Subcutaneous abdominal adipose tissue (tissue), 5 donors: ENCODE data around the gene IL12RB2.

Experiments used
- H3K27ac ChIP-seq: one replicate; pipeline ENCODE4 v1.7.0; 2013; ENCODE audit warnings: low read depth, mild to moderate bottlenecking, inconsistent platforms, low read length, moderate library complexity
- H3K27me3 ChIP-seq, 5 donors: one replicate each; pipeline ENCODE4 v1.7.0; 2013; ENCODE audit warnings: low read length in 5 of 5, inconsistent platforms in 1 of 5; ENCODE audit not compliant: control insufficient read depth in 5 of 5, insufficient read depth in 4 of 5
- H3K36me3 ChIP-seq, 5 donors: one replicate each; pipeline ENCODE4 v1.7.0; 2013; ENCODE audit warnings: low read length in 5 of 5; ENCODE audit not compliant: control insufficient read depth in 5 of 5, insufficient read depth in 5 of 5
- H3K4me1 ChIP-seq, 5 donors: one replicate each; pipeline ENCODE4 v1.7.0; 2013; ENCODE audit warnings: low read length in 5 of 5, mild to moderate bottlenecking in 3 of 5, moderate library complexity in 1 of 5; ENCODE audit not compliant: control insufficient read depth in 5 of 5, insufficient read depth in 5 of 5
- H3K4me3 ChIP-seq, 5 donors: one replicate each; pipeline ENCODE4 v1.7.0; 2013; ENCODE audit warnings: low read length in 5 of 5, low read depth in 1 of 5
- H3K9ac ChIP-seq, 5 donors: one replicate each; pipeline ENCODE4 v1.7.0; 2013; ENCODE audit warnings: low read length in 5 of 5, mild to moderate bottlenecking in 4 of 5, moderate library complexity in 3 of 5
- H3K9me3 ChIP-seq, 5 donors: one replicate each; pipeline ENCODE4 v1.7.0; 2013; ENCODE audit warnings: low read length in 5 of 5; ENCODE audit not compliant: control insufficient read depth in 5 of 5
- donor health status: healthy.
- donor health status: healthy.
- donor health status: healthy.
- donor health status: healthy.
- donor health status: healthy.

IL12RB2 gene

DNA sequence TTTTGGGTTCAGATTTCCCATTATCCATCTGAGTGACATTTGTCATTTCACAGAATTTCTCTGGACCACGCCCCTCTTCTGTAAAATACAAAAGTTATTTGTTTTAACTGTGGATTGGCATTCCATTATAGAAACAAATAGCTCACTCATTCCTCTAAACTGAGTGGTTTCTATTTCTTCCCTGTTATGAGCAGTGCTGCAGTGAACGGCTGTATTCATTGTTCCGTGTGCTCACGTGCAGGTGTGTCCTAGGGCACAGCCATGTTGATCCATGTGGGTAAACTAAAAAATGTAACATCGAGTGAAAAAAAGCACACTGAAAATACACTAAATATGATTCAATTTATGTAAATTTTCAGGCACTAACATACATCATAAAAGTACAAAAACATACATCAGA is 27.0 kb upstream of the IL12RB2 start:
- H3K27me3 ChIP-seq, result no peaks in the 10 kb centered on the region
- no peak overlapping the region for H3K9ac ChIP-seq
- no peak overlapping the region for H3K4me3 ChIP-seq
- H3K4me1 ChIP-seq, result no peaks in the 10 kb centered on the region
- H3K27ac ChIP-seq, result no peak overlapping the region
- H3K9me3 ChIP-seq, result no peaks in the 10 kb centered on the region
- H3K36me3 ChIP-seq, result no peaks in the 10 kb centered on the region

DNA sequence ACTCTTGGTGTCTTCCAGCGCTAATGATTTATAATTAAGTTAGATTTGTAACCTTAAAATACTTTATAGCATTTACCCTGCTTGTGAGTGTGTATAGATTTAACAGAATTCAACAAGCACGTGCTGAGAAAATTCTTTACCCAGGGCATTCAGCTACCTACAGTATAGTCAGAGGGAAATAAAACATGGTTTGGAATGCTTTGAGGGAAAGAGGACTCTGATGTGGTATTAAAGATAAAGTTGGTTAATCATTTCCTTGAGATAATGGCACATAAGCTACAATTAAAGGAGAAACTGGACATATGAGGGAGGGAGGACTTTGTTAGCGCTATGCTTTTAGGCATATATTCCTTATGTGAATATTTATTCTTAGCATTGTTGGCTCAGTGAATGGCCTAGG is 26.4 kb upstream of the IL12RB2 start:
- Histone ChIP-seq H3K4me1 (no peaks in the 10 kb centered on the region), H3K9me3 (no peaks in the 10 kb centered on the region), H3K9ac (no peak overlapping the region), H3K4me3 (no peak overlapping the region), H3K27me3 (no peaks in the 10 kb centered on the region), H3K36me3 (no peaks in the 10 kb centered on the region), H3K27ac (no peak overlapping the region)

DNA sequence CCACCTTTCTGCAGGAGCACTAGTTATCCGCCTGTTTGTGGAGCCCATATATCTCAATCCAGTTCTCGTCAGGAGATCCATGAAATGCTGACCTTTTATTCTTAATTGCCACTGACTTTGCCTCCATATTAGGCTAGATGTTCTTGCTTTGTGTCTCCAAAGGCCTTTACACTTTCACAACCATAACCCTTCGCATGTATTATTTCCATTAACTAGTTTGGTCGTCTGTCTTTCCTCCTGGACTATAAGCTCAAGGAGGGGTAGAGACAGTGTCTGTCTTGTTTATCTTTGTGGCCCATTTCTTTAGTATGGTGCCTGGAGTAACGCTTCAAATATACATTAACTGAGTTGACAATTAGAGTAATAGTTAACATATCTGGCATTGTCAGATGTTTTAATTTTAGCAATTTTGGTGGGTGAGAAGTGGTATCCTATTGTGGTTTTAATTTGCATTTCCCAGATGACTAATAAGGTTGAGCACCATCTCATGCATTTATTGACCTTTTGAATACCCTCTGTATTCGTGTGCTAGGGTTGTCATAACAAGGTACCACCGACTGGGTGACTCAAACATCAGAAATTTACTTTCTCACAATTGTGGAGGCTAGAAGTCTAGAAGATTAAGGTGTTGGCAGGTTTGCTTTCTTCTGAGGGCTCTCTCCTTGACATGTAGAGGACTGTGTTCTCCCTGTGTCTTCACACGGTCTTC is 21.7 kb upstream of the IL12RB2 start:
- Histone ChIP-seq H3K27me3 (no peaks in the 10 kb centered on the region), H3K27ac (no peak overlapping the region), H3K4me3 (no peak overlapping the region), H3K36me3 (no peaks in the 10 kb centered on the region), H3K9me3 (no peaks in the 10 kb centered on the region), H3K9ac (no peak overlapping the region), H3K4me1 (no peaks in the 10 kb centered on the region)

DNA sequence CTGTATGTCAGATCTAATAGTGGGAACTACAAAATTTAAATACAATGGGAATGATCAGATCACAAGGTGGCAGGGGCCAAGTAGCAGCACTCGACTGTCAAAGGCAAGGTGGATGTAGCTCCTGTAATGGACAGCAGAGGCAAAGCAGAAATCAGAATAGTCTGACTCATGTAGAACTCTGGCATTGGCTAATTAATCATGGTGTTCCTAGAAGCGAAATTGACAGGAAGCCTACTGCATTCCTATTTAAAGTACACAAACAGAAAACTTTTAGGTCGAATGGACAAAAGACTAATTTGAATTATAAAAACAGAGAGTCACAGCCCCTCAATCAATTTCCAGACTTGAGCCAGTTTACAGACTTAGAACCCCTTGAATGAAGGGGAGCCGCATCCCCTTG is 17.4 kb upstream of the IL12RB2 start:
- Histone ChIP-seq H3K4me1 (no peaks in the 10 kb centered on the region), H3K36me3 (no peaks in the 10 kb centered on the region), H3K4me3 (no peak overlapping the region)

DNA sequence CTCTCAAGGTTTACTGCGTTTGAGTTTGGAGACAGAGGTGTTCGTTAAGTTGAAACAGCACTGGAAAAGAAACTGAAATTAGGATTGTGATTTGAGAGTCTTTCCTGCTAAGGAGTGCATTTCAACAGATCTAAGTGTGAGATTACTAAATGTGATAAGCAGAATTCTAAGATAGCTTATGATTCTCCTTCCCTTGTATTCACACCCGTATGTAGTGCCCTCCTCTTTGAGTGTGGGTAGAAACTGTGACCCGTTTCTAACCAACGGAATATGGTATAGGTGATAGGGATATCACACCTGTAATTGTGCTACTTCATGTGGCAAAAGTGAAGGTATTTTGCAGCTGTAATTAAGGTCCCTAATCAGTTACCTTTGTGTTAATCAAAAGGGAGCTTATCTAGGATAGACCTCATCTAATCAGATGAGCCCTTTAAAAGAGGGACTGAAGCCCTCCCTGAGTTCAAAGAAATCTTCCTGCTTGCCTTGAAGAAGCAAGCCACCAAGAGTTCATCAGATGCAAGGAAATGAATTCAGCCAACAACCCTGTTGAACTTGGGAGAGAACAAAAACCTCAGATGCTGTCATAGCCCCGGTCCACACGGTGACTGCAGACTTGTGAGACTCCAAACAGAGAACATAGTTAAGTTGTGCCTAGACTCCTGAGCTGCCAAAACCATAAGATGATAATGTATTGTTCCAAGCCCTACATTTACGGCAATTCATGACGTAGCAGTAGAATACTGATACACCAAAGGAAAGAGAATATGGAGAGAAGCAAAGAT is 12.6 kb upstream of the IL12RB2 start:
- no peaks in the 10 kb centered on the region for H3K27me3 ChIP-seq
- H3K27ac ChIP-seq, result no peak overlapping the region
- no peak overlapping the region for H3K9ac ChIP-seq
- no peaks in the 10 kb centered on the region for H3K4me1 ChIP-seq
- no peak overlapping the region for H3K4me3 ChIP-seq
- H3K36me3 ChIP-seq, result no peaks in the 10 kb centered on the region
- H3K9me3 ChIP-seq, result peaks cover 0 to 5% (median 0%) of the 10 kb centered on the region in 5 donors

More for the DNA sequence above, 17.4 kb upstream of the IL12RB2 start:
- Histone ChIP-seq H3K9me3 (peaks cover 0 to 5% (median 0%) of the 10 kb centered on the region in 5 donors), H3K9ac (no peak overlapping the region), H3K27me3 (no peaks in the 10 kb centered on the region), H3K27ac (no peak overlapping the region)

DNA sequence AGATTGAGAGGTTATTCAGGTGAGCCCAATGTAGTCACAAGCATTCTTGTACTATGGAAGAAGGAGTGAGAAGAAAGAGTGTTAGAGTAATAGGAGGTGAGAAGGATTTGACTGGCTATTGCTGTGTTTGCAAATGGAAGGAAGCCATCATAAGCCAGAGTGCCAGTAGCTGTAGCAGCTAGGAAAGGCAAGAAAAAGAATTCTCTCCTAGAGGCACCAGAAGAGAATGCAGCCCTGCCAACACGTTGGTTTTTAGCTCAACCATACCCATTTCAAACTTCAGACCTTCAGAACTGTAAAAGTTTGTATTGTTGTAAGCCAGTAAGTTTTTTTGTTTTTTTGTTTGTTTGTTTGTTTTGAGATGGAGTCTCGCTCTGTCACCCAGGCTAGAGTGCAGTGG is 8.9 kb upstream of the IL12RB2 start:
- H3K27ac ChIP-seq, result no peak overlapping the region
- no peaks in the 10 kb centered on the region for H3K36me3 ChIP-seq
- H3K4me3 ChIP-seq, result no peak overlapping the region
- H3K9ac ChIP-seq, result no peak overlapping the region
- H3K4me1 ChIP-seq, result no peaks in the 10 kb centered on the region
- no peaks in the 10 kb centered on the region for H3K27me3 ChIP-seq
- peaks cover 0 to 5% (median 0%) of the 10 kb centered on the region in 5 donors for H3K9me3 ChIP-seq

DNA sequence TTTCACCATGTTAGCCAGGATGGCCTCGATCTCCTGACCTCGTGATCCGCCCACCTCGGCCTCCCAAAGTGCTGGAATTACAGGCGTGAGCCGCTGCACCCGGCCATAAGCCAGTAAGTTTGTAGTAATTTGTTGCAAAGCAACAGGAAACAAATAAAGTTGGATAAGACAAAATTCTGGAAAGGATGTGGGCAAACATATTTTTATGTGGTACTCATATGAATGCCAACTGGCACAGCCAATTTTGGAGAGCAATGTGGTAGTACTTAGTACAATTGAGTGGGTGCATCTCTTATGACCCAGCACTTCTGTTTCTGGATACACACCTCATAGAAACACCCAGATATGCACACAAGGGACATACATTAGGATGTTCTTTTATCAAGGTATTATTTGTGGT is 8.4 kb upstream of the IL12RB2 start:
- no peak overlapping the region for H3K9ac ChIP-seq
- no peaks in the 10 kb centered on the region for H3K36me3 ChIP-seq
- no peaks in the 10 kb centered on the region for H3K4me1 ChIP-seq
- H3K27me3 ChIP-seq, result no peaks in the 10 kb centered on the region
- no peak overlapping the region for H3K27ac ChIP-seq
- H3K4me3 ChIP-seq, result no peak overlapping the region
- peaks cover 0 to 5% (median 0%) of the 10 kb centered on the region in 5 donors for H3K9me3 ChIP-seq

DNA sequence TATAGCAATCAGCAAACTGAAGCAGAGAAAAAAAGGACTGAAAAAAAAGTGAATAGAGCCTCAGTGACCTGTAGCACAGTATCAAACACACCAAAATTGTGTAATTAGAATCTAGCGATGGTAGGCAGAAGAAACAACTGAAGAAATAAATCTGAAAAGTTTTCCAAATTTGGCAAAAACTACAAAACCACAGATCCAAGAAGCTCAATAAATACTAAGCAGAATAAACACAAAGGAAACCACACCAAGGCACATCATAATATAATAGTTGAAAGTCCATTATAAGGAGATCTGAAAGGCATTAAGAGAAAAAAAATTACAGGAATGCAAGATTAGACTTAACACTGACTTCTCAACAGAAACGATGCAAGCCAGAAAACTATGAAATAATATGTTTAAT is 7.1 kb upstream of the IL12RB2 start:
- no peaks in the 10 kb centered on the region for H3K4me1 ChIP-seq
- H3K9me3 ChIP-seq, result no peaks in the 10 kb centered on the region
- H3K27ac ChIP-seq, result no peak overlapping the region
- H3K4me3 ChIP-seq, result no peak overlapping the region
- no peaks in the 10 kb centered on the region for H3K36me3 ChIP-seq
- H3K27me3 ChIP-seq, result no peaks in the 10 kb centered on the region
- no peak overlapping the region for H3K9ac ChIP-seq

DNA sequence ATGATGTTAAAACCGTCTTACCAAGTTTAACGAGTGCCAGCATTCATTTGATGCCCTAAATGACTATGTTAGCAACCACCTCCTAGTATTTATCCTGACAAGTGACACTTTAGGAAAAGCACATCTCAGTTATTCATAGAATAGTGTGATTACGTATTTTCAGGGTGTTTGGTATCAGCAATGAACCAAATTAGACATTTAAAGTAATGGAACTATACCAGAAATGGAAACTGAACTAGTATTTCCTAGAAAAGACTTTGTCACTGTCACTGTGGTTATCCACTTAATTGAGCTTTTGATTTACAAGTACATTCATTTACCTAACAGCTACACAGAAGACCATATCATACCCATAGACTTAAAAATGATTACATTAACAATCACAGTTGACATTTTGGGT is 3.6 kb upstream of the IL12RB2 start:
- peaks cover 0 to 16% (median 9%) of the 10 kb centered on the region in 5 donors for H3K27me3 ChIP-seq
- H3K4me1 ChIP-seq, result peaks cover 0 to 12% (median 7%) of the 10 kb centered on the region in 5 donors
- H3K9me3 ChIP-seq, result no peaks in the 10 kb centered on the region
- no peaks in the 10 kb centered on the region for H3K36me3 ChIP-seq
- H3K9ac ChIP-seq, result no peak overlapping the region
- H3K27ac ChIP-seq, result no peak overlapping the region
- no peak overlapping the region for H3K4me3 ChIP-seq

DNA sequence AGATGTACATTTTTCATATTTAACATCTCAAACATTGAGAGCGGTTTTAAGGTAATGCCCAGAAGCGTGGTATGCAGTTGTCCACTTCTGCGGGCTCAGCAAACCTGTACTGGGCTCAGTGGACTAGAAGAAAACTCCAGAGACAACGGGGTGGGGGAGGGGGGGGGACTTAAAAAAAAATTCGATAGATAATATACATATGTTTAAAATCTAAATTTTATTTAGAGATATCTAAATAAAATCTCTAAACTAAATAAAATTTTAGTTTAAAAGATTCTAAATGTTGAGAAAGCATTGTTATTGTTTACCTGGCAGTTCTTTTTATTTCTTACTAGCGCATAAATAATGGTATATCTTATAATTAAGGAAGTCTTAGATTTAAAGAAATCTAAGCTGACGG is 1.1 kb upstream of the IL12RB2 start:
- Histone ChIP-seq H3K36me3 (no peaks in the 10 kb centered on the region), H3K4me1 (peaks cover 0 to 12% (median 7%) of the 10 kb centered on the region in 5 donors), H3K9ac (no peak overlapping the region), H3K27me3 (peaks cover 0 to 16% (median 9%) of the 10 kb centered on the region in 5 donors), H3K9me3 (no peaks in the 10 kb centered on the region), H3K4me3 (no peak overlapping the region), H3K27ac (no peak overlapping the region)
